GM12878 (cell line): ENCODE measurements around the gene TNNT1. TPM values are rescaled to one million over a fixed set of nuclear protein-coding genes. Genes with fewer than 3 reads are reported as not detected.
"Not testable (repeated sequence)": the region's sequence is repeated elsewhere in the genome, so short reads cannot be mapped to it uniquely, and the experiment has no call there.

Source experiments
- ATAC-seq: fragments of 200-7000 bp; cut with Tn5 transposase; 3 replicates; pipeline ENCODE4 v1.9.1; 2020; ENCODE audit warnings: mild to moderate bottlenecking, moderate library complexity
- BruUV-seq: library from RNA; stranded (reverse); fragments of 400-500 nt; replicated peaks from 2 replicates; lab custom pipeline; 2021; lab: Mats Ljungman, UMichigan
- CTCF ChIA-PET: fragments of 300-600 bp; sonication (Branson Sonifier 250); formaldehyde crosslinking; extraction: SDS; loops from one replicate; lab custom pipeline; 2021; ENCODE audit warnings: inconsistent platforms; lab: Yijun Ruan, JAX
- POLR2A ChIA-PET: fragments of 350-600 bp; formaldehyde crosslinking; extraction: SDS; loops from one replicate; lab custom pipeline; 2021; ENCODE audit warnings: inconsistent platforms; lab: Charles Lee
- RAD21 ChIA-PET: fragments of 300-600 bp; sonication (Branson Sonifier 250); formaldehyde crosslinking; loops from one replicate; lab custom pipeline; 2023; ENCODE audit warnings: antibody characterized with exemption; ENCODE audit not compliant: unreplicated experiment; lab: Charles Lee
- SMC1A ChIA-PET: fragments of 300-600 bp; sonication (Branson Sonifier 250); formaldehyde crosslinking; loops from one replicate; lab custom pipeline; 2023; ENCODE audit not compliant: unreplicated experiment, uncharacterized antibody; lab: Charles Lee
- DNase-seq: peaks from one replicate; pipeline ENCODE4 v3.0.0-alpha.2; 2011; ENCODE audit warnings: low read depth, low spot score
- FAIRE-seq: peaks from 3 replicates; lab custom pipeline; 2011; peaks lifted over from hg19 to GRCh38; lab: Jason Lieb, UNC
- H2AFZ ChIP-seq: 2 replicates; pipeline ENCODE4 v1.6.0; 2011; ENCODE audit warnings: low read depth, low read length, control low read depth; ENCODE audit not compliant: control insufficient read depth
- H3K27ac ChIP-seq: 2 replicates; pipeline ENCODE4 v1.5.1; 2011; ENCODE audit warnings: control low read depth; ENCODE audit not compliant: control insufficient read depth, insufficient read depth
- H3K27me3 ChIP-seq, 2 experiments: replicated peaks in 1 of 2; 2 replicates each; pipeline versions ENCODE4 v1.6.0 to v1.6.1; 2011; ENCODE audit warnings: low read length in 1 of 2; ENCODE audit not compliant: control insufficient read depth in 2 of 2, insufficient read depth in 2 of 2
- H3K36me3 ChIP-seq, 2 experiments: 2 replicates each; pipeline ENCODE4 v1.5.1; 2011; ENCODE audit warnings: low read length in 1 of 2; ENCODE audit not compliant: control insufficient read depth in 2 of 2, insufficient read depth in 2 of 2
- H3K4me1 ChIP-seq: 2 replicates; pipeline ENCODE4 v1.6.1; 2011; ENCODE audit warnings: mild to moderate bottlenecking, low read length, moderate library complexity, mixed read lengths; ENCODE audit not compliant: control insufficient read depth, insufficient read depth
- H3K4me2 ChIP-seq: 2 replicates; pipeline ENCODE4 v1.6.0; 2011; ENCODE audit warnings: control low read depth; ENCODE audit not compliant: control insufficient read depth, insufficient read depth
- H3K4me3 ChIP-seq: fragments of 200-600 bp; sonication (generic); 2 replicates; pipeline ENCODE4 v1.5.1; 2016
- H3K79me2 ChIP-seq: 2 replicates; pipeline ENCODE4 v1.6.0; 2011; ENCODE audit warnings: low read length; ENCODE audit not compliant: control insufficient read depth, insufficient read depth
- H3K9ac ChIP-seq: 2 replicates; pipeline ENCODE4 v1.8.0; 2011; ENCODE audit warnings: low read length, control low read depth, mixed read lengths; ENCODE audit not compliant: control insufficient read depth, insufficient read depth
- H3K9me3 ChIP-seq: replicated peaks from 3 replicates; pipeline ENCODE4 v1.5.1; 2011; ENCODE audit warnings: mild to moderate bottlenecking, low read length; ENCODE audit not compliant: control insufficient read depth, insufficient read depth
- H4K20me1 ChIP-seq: 2 replicates; pipeline ENCODE4 v1.6.0; 2011; ENCODE audit not compliant: control insufficient read depth, insufficient read depth
- CREM ChIP-seq: IDR thresholded peaks from 2 replicates; pipeline ENCODE4 v1.6.1; 2014; ENCODE audit warnings: antibody characterized with exemption, low read depth
- HCFC1 ChIP-seq: fragments of 150-350 bp; IDR thresholded peaks from 2 replicates; pipeline ENCODE4 v1.6.1; 2014; ENCODE audit warnings: low read length
- HDGF ChIP-seq: fragments of 450-650 bp; IDR thresholded peaks from 2 replicates; pipeline ENCODE4 v1.6.1; 2016; ENCODE audit warnings: antibody characterized with exemption
- MYB ChIP-seq: fragments of 150-350 bp; IDR thresholded peaks from 2 replicates; pipeline ENCODE4 v1.6.1; 2014; ENCODE audit warnings: mild to moderate bottlenecking, low read depth, low read length, borderline replicate concordance
- NR2C1 ChIP-seq: fragments of 450-650 bp; IDR thresholded peaks from 2 replicates; pipeline ENCODE4 v1.6.1; 2017; ENCODE audit warnings: antibody characterized with exemption, mild to moderate bottlenecking, moderate library complexity
- PAX8 ChIP-seq: fragments of 450-650 bp; IDR thresholded peaks from 2 replicates; pipeline ENCODE4 v1.6.1; 2017; ENCODE audit warnings: mild to moderate bottlenecking, moderate library complexity
- SREBF2 ChIP-seq: IDR thresholded peaks from 2 replicates; pipeline ENCODE4 v1.6.1; 2012; ENCODE audit warnings: mild to moderate bottlenecking, low read length
- USF2 ChIP-seq: IDR thresholded peaks from 2 replicates; pipeline ENCODE4 v1.6.1; 2011; ENCODE audit warnings: low read depth, low read length, improper control_type of control experiment, borderline replicate concordance
- YBX1 ChIP-seq: fragments of 450-650 bp; IDR thresholded peaks from 2 replicates; pipeline ENCODE4 v1.6.1; 2016; ENCODE audit warnings: antibody characterized with exemption
- ZZZ3 ChIP-seq: IDR thresholded peaks from 2 replicates; pipeline ENCODE4 v1.6.1; 2011; ENCODE audit warnings: low read depth; ENCODE audit not compliant: control insufficient read depth, insufficient read length
- WGBS: methylation state at CpG from one replicate; pipeline ENCODE4 v1.1.6; 2016; ENCODE audit warnings: low lambda C conversion rate; ENCODE audit not compliant: insufficient replicate concordance, insufficient coverage; ENCODE audit errors: missing lambda C conversion rate; 5-methylcytosine and 5-hydroxymethylcytosine counted together
- in situ Hi-C: fragments of 300-500 bp; cut with MboI; formaldehyde crosslinking; loops from 9 replicates; pipeline ENCODE4 v1.14.3; 2018; ENCODE audit warnings: mixed read lengths
- intact Hi-C: fragments of 100-400 bp; cut with micrococcal nuclease; formaldehyde crosslinking; loops from one replicate; pipeline ENCODE4 v1.14.2; 2022; ENCODE audit not compliant: unreplicated experiment
- polyA plus RNA-seq, 11 experiments: library from polyadenylated mRNA; depleted of rRNA in 4 of 11; unstranded in 6 of 11; stranded (reverse) in 5 of 11; fragments of >200 nt; fragmentation: Nextera tagmentation in 4 of 11; fragmentation: Illumina TruSeq in 1 of 11; extraction: Ambion mirVana in 4 of 11; extraction: Trizol in 1 of 11; gene quantifications; 1 replicate in 1 of 11; 2 replicates in 10 of 11; pipeline versions ENCODE4 v1.2.1 to v1.2.3, GENCODE V29; 2011 to 2016; ENCODE audit warnings: inconsistent platforms in 2 of 11, missing spikeins in 2 of 11, low read depth in 1 of 11
- total RNA-seq, 4 experiments: library from RNA; depleted of rRNA in 3 of 4; stranded (reverse); fragments of >200 nt in 3 of 4; fragmentation: Illumina TruSeq in 1 of 4; extraction: Trizol in 1 of 4; gene quantifications; 2 replicates each; pipeline versions ENCODE4 v1.2.1 to v1.2.3, GENCODE V29; 2013 to 2021
- TF ChIP-seq, protein P1 (sequence below): IDR thresholded peaks from 2 replicates; pipeline ENCODE4 v1.6.1; 2012; ENCODE audit warnings: low read length, inconsistent platforms
- TF ChIP-seq, protein P2 (sequence below): IDR thresholded peaks from 2 replicates; pipeline ENCODE4 v1.6.1; 2011; ENCODE audit warnings: borderline replicate concordance, low read depth, mild to moderate bottlenecking, moderate library complexity, low read length; ENCODE audit not compliant: insufficient read depth, poor library complexity, severe bottlenecking

The TNNT1 gene
- total and polyA plus RNA-seq, 10 of the 15 experiments (the other 5 are each of a cell fraction or from before 2014, with no cell fraction given): 0.26 to 0.62 (median 0.37) TPM; not detected in 7

DNA sequence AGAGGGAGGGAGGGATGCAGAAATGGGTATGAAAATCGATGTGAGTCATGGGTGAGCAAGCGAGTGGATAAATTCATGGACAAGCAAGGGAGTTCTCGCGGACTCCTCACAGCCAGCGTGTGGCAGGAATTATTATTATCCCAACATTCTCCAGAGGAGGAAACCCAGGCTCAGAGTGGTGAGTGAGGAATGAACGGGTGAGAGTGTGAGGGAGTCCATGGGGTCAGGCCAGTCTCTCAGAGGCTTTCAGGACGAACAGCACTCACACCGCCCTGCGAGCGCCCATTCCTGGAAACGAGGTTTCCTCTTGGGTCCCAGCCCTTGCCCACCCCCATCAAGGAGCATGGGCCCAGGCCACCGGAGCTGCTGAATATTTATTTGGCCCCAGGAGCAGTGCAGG, 23.7 kb upstream of the TNNT1 start:
- Histone ChIP-seq H3K4me3 (no peak overlapping the region), H3K9me3 (peaks cover 1% of the 10 kb centered on the region; the same call in 1 of the 3 replicates), H3K9ac (no peak overlapping the region), H3K27me3 (peaks cover under 1 to 7% of the 10 kb centered on the region in 2 experiments; a peak in 1 of 4 replicates), H3K27ac (no peak overlapping the region), H3K4me2 (no peak overlapping the region), H2AFZ (no peak overlapping the region), H3K4me1 (no peaks in the 10 kb centered on the region), H4K20me1 (no peaks in the 10 kb centered on the region), H3K79me2 (no peaks in the 10 kb centered on the region), H3K36me3 (no peaks in the 10 kb centered on the region)
- intact Hi-C loops: no loop called here
- POLR2A ChIA-PET: no interaction called here
- SMC1A ChIA-PET: no interaction called here
- BruUV-seq: no TSS peak
- ATAC-seq (no peak), FAIRE-seq (no peak), DNase-seq (no peak)
- TF ChIP-seq HDGF: no peak
- no peak for TF ChIP-seq YBX1
- TF ChIP-seq ZZZ3: no peak
- TF ChIP-seq, protein P1, sequence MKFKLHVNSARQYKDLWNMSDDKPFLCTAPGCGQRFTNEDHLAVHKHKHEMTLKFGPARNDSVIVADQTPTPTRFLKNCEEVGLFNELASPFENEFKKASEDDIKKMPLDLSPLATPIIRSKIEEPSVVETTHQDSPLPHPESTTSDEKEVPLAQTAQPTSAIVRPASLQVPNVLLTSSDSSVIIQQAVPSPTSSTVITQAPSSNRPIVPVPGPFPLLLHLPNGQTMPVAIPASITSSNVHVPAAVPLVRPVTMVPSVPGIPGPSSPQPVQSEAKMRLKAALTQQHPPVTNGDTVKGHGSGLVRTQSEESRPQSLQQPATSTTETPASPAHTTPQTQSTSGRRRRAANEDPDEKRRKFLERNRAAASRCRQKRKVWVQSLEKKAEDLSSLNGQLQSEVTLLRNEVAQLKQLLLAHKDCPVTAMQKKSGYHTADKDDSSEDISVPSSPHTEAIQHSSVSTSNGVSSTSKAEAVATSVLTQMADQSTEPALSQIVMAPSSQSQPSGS: no peak
- TF ChIP-seq PAX8: no peak
- TF ChIP-seq USF2: no peak
- TF ChIP-seq SREBF2: no peak
- no peak for TF ChIP-seq HCFC1
- TF ChIP-seq, protein P2, sequence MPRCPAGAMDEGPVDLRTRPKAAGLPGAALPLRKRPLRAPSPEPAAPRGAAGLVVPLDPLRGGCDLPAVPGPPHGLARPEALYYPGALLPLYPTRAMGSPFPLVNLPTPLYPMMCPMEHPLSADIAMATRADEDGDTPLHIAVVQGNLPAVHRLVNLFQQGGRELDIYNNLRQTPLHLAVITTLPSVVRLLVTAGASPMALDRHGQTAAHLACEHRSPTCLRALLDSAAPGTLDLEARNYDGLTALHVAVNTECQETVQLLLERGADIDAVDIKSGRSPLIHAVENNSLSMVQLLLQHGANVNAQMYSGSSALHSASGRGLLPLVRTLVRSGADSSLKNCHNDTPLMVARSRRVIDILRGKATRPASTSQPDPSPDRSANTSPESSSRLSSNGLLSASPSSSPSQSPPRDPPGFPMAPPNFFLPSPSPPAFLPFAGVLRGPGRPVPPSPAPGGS: no peak
- no peak for TF ChIP-seq CREM
- no peak for TF ChIP-seq MYB
- no peak for TF ChIP-seq NR2C1
- 55% methylated on average over 12 of the region's 12 CpGs for WGBS
- RAD21 ChIA-PET: no interaction called here
- CTCF ChIA-PET: no interaction called here
- in situ Hi-C loops: no loop called here

GRCh38 chr19:55172318-55172717, 23.3 kb upstream of the TNNT1 start:
- H3K4me2 ChIP-seq, H3K9ac ChIP-seq, CTCF ChIA-PET, H3K79me2 ChIP-seq, H3K4me1 ChIP-seq, in situ Hi-C loops, POLR2A ChIA-PET, BruUV-seq, H4K20me1 ChIP-seq, ATAC-seq, RAD21 ChIA-PET, H3K36me3 ChIP-seq, H3K4me3 ChIP-seq, H3K27ac ChIP-seq, FAIRE-seq, H3K27me3 ChIP-seq, H3K9me3 ChIP-seq, SMC1A ChIA-PET, DNase-seq, H2AFZ ChIP-seq, intact Hi-C loops: not testable (repeated sequence)
- WGBS: 71% methylated on average over 9 of the region's 9 CpGs
